ENCODE measurements around the gene ATPAF1.
A peak's percentile ranks its signal among the peaks of the same experiment; 100 is the strongest.

Gene ATPAF1

DNA sequence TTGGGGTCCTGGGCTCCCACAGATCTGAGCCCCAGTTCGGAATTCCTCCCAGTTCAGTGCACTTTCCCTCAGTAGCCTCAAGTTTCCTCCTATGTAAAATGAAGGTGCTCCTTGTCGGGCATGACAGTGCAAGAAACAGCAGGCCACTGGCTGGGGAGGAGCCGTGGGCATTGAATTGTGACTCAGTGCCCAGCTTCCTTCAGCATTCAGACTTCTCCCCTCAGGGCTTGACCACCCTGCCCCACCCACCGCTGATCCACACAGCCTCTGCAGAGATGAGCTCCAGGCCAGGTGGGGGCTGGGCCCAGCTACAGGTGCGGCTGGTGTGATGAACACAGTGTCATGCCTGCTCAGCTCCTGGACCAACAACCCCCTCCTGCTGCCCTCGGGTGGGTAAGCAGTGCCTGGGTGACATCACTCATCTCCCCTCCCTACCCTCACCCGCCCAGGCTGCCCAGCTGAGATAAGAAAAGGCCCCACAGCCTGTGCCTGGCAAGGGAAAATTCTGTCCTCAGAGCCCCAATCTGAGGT, 56.4 kb downstream of the ATPAF1 start:
- H3K4me3 ChIP-seq (ENCODE audit: low read depth, low read length): no peak overlapping the region
- DNase-seq (ENCODE audit: low read depth): no peak
- TF ChIP-seq, protein P1, sequence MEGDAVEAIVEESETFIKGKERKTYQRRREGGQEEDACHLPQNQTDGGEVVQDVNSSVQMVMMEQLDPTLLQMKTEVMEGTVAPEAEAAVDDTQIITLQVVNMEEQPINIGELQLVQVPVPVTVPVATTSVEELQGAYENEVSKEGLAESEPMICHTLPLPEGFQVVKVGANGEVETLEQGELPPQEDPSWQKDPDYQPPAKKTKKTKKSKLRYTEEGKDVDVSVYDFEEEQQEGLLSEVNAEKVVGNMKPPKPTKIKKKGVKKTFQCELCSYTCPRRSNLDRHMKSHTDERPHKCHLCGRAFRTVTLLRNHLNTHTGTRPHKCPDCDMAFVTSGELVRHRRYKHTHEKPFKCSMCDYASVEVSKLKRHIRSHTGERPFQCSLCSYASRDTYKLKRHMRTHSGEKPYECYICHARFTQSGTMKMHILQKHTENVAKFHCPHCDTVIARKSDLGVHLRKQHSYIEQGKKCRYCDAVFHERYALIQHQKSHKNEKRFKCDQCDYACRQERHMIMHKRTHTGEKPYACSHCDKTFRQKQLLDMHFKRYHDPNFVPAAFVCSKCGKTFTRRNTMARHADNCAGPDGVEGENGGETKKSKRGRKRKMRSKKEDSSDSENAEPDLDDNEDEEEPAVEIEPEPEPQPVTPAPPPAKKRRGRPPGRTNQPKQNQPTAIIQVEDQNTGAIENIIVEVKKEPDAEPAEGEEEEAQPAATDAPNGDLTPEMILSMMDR (IDR thresholded peaks at IDR 0.05; ENCODE audit: low read depth, low read length, missing control alignments): no peak

GRCh38 chr1:46607345-46608130, 60.6 kb downstream of the ATPAF1 start:
- DNase-seq (ENCODE audit: low read depth): no peak
- H3K4me3 ChIP-seq (ENCODE audit: low read depth, low read length): no peak overlapping the region
- TF ChIP-seq, protein P1 (IDR thresholded peaks at IDR 0.05; ENCODE audit: low read depth, low read length, missing control alignments): no peak

DNA sequence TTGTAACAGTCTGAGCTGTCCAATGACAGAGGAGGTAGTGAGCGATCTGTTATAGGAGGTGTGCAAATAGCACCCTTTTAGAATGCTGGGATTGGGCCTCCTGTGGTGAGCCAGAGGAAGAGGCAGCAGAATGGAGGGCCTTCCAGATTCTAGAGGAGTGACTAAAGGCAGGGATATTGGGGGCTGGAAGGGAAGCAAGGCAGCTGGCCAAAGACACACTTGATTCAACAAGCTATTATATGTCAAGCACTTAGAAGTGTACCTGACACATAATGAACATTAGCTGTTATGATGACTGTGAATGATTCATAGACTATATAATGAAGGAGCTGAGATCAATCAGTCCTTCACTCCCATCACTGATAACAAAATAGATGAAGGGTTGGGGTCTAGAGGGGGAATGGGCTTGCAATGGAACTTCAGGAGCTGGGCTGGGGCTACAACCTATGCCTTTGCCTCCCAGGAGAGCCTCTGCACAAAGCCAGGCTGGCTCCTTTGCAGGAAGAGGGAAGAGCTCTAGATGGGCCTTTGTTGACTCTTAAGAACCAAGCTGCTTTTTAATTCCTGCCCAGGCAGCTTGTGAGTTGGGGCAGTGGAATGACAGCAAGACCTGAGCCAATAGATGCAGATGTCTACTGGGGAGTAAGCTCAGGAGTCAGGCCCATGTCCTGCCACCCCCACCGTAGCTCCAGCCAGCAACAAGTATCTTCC, 61.8 kb downstream of the ATPAF1 start:
- DNase-seq (ENCODE audit: low read depth): no peak
- no peak overlapping the region for H3K4me3 ChIP-seq (ENCODE audit: low read depth, low read length)
- TF ChIP-seq, protein P1 (IDR thresholded peaks at IDR 0.05; ENCODE audit: low read depth, low read length, missing control alignments): no peak

DNA sequence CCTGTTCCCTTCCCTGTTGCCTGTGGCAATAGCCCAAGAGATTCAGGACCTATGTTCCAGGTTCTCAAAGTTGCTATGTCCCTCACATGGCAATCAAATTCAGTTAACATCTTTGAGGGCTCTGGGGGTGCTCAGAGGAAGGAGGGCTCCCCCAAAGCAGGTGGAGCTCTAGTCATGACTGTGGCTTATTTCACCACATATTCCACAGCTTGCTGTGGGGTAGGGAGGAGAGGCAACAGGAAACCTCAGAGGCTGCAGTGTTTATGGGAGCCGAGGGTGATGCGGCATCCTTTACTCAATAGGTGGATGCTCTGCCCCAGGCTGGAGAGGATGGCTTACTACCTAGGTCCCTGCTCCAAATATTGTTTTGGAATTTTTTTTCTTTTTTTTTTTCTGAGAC, 62.9 kb downstream of the ATPAF1 start:
- TF ChIP-seq, protein P1 (IDR thresholded peaks at IDR 0.05; ENCODE audit: low read depth, low read length, missing control alignments): no peak
- H3K4me3 ChIP-seq (ENCODE audit: low read depth, low read length): no peak overlapping the region; the same call in 1 of the 2 replicates
- DNase-seq (ENCODE audit: low read depth): no peak

DNA sequence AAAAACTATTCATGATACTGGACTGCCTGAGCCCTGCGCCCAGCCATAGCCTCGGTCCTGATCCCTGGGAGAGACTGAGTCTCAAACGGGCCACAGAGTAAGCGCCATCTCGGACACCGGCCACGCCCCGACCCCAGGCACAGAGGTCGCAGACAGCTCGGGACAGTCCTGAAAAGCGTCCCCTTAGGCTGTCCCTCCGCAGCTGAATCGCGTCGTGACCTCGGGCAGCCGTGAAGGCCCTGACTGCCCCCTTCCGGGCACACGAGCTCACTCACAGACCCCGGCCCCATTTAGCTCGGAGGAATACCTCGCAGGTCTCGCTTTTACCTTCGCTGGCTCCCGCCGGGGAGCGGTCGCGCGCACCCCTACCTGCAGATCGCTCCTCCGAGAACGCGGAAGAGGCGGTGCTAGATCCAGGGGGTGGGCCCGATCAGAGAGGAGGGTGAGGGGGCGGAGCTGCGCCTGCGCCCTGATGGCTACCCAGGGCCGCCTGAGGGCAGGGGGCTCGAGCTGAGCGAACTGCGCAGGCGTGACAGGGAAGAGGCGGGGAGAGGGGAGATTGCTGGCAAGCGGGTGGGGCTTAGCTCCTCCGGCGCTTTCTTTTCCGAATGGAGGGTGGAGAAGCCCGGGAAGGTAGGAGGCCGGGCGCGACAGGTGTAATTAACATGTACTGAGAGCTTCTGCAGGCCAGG, 64.2 kb downstream of the ATPAF1 start, which contains the start of gene MKNK1:
Gene MKNK1, minus strand, starts transcription at position 411 of the 692 bp plus-strand sequence. CDS start 20,941 bp downstream, outside the sequence.
- peak; percentile 81 for DNase-seq (ENCODE audit: low read depth)
- TF ChIP-seq, protein P1 (IDR thresholded peaks at IDR 0.05; ENCODE audit: low read depth, low read length, missing control alignments): no peak

DNA sequence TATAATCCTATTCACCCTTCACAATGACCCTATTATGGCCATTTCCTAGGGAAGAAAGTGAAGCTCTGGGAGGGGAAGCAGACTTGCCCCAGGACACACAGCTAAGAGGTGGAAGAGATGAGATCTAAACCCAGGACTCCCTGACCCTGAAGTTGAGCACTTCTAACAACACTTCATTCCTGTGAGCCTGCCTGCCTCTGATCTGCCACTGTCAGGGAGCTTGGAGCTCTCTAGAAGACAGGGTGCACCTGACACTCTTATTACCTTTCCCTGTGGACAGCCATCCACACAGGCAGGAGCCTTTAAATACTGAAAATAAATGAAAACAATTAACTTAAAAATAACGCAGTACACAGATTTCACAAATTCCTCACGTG, 64.7 kb downstream of the ATPAF1 start:
- DNase-seq (ENCODE audit: low read depth): no peak
- TF ChIP-seq, protein P1 (IDR thresholded peaks at IDR 0.05; ENCODE audit: low read depth, low read length, missing control alignments): no peak

More for the DNA sequence above, 64.2 kb downstream of the ATPAF1 start, which contains the start of gene MKNK1:
- H3K4me3 ChIP-seq (ENCODE audit: low read depth, low read length): peak within 1 kb of the TSS; percentile 92

More for the DNA sequence above, 64.7 kb downstream of the ATPAF1 start:
- H3K4me3 ChIP-seq (ENCODE audit: low read depth, low read length): peak overlapping the region; percentile 92
